ENCODE measurements around the gene LARGE1.

Gene LARGE1

DNA sequence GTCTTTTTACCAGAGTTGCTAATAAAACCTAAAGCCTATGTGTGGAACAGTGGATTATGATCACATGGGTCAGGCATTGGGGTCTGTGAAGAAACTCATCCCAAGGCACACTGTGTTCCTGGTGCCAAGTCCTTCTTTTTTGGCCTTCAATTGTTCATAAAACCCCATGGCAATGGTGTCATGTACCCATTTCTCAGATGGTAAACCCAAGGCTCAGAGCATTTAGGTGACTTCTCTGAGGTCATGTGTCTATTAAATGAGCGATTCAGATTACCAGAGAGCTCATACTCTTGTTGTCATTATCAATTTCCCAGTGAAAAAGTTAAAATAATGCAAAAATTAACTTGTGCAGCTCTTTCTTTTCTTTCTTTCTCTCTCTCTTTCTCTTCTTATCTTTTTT lies 589.3 kb downstream of the LARGE1 start:
- H3K27ac ChIP-seq (ENCODE audit: low read length): no peak overlapping the region
- DNase-seq (no peak), ATAC-seq (ENCODE audit: insufficient read depth, low read depth) (no peak)
- TF ChIP-seq EZH2 (IDR thresholded peaks at IDR 0.05; ENCODE audit: borderline replicate concordance, low read depth, low read length, severe bottlenecking): no peak
- TF ChIP-seq CTCF (IDR thresholded peaks at IDR 0.05; ENCODE audit: borderline replicate concordance, extremely low read depth, low read length, poor library complexity, severe bottlenecking): no peak
- H3K9me3 ChIP-seq (ENCODE audit: insufficient read depth, low read length, severe bottlenecking): no peaks in the 10 kb centered on the region
- H3K4me1 ChIP-seq (ENCODE audit: insufficient read depth, low read length): no peaks in the 10 kb centered on the region
- no peak overlapping the region for H3K4me2 ChIP-seq (ENCODE audit: insufficient read depth, low read length)
- no peak overlapping the region for H3K9ac ChIP-seq (ENCODE audit: low read depth, low read length)
- no peaks in the 10 kb centered on the region for H3K27me3 ChIP-seq (ENCODE audit: insufficient read depth, low read length, poor library complexity)
- H3K4me3 ChIP-seq (ENCODE audit: low read depth in 1 of 2, low read length in 2 of 2): no peak overlapping the region
- H4K20me1 ChIP-seq (ENCODE audit: insufficient read depth, low read length): no peaks in the 10 kb centered on the region
- H2AFZ ChIP-seq (ENCODE audit: low read depth, low read length): no peak overlapping the region
- no peaks in the 10 kb centered on the region for H3K36me3 ChIP-seq (ENCODE audit: insufficient read depth, low read length)
- H3K79me2 ChIP-seq (ENCODE audit: insufficient read depth, low read length): no peaks in the 10 kb centered on the region

DNA sequence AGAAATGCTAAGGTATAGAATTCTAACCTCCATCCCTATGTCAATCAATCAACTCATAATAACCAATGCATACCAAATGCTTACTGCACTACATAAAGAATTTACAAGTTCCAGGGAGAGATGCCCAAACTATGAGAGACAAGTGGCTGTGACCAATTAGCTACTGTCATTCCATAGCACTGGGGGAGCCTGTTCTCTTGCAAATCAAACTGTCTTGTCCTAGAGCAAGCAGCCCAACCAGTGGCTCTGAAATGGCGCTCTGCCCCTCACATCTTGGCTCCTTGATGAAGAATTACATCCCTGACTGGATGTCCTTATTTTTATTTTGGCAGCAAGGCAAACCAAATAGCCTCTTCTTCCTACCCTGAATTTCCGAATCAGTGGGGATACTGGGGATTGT lies 589.7 kb downstream of the LARGE1 start:
- no peaks in the 10 kb centered on the region for H3K79me2 ChIP-seq (ENCODE audit: insufficient read depth, low read length)
- no peak overlapping the region for H3K4me2 ChIP-seq (ENCODE audit: insufficient read depth, low read length)
- DNase-seq (no peak), ATAC-seq (ENCODE audit: insufficient read depth, low read depth) (no peak)
- H3K36me3 ChIP-seq (ENCODE audit: insufficient read depth, low read length): no peaks in the 10 kb centered on the region
- no peaks in the 10 kb centered on the region for H4K20me1 ChIP-seq (ENCODE audit: insufficient read depth, low read length)
- no peaks in the 10 kb centered on the region for H3K27me3 ChIP-seq (ENCODE audit: insufficient read depth, low read length, poor library complexity)
- TF ChIP-seq CTCF (IDR thresholded peaks at IDR 0.05; ENCODE audit: borderline replicate concordance, extremely low read depth, low read length, poor library complexity, severe bottlenecking): no peak
- no peak for TF ChIP-seq EZH2 (IDR thresholded peaks at IDR 0.05; ENCODE audit: borderline replicate concordance, low read depth, low read length, severe bottlenecking)
- H2AFZ ChIP-seq (ENCODE audit: low read depth, low read length): no peak overlapping the region
- no peaks in the 10 kb centered on the region for H3K4me1 ChIP-seq (ENCODE audit: insufficient read depth, low read length)
- no peaks in the 10 kb centered on the region for H3K9me3 ChIP-seq (ENCODE audit: insufficient read depth, low read length, severe bottlenecking)
- no peak overlapping the region for H3K27ac ChIP-seq (ENCODE audit: low read length)
- no peak overlapping the region for H3K9ac ChIP-seq (ENCODE audit: low read depth, low read length)
- H3K4me3 ChIP-seq (ENCODE audit: low read depth in 1 of 2, low read length in 2 of 2): no peak overlapping the region

DNA sequence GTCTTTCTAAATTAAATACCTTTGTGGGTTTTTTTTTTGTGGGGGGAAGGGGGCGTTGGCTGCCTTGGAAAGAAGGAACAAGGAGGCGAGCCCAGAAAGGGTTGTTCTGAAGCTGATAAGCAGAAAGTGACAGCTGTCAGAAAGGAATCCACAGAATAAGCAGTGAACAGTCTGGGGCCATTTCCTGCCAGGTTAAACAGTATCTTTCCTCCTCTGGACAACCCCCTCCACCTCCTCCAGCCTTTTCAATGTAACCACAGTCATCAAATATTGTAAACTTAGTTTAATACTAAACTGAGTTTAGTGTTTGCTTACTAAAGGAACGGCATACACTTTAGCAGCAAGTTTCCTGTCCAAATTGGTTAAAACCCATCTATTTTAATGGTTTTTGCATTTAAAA lies 590.9 kb downstream of the LARGE1 start:
- Histone ChIP-seq H3K4me3 (ENCODE audit: low read depth in 1 of 2, low read length in 2 of 2) (no peak overlapping the region), H3K27ac (ENCODE audit: low read length) (no peak overlapping the region), H3K36me3 (ENCODE audit: insufficient read depth, low read length) (no peaks in the 10 kb centered on the region), H4K20me1 (ENCODE audit: insufficient read depth, low read length) (no peaks in the 10 kb centered on the region), H3K4me2 (ENCODE audit: insufficient read depth, low read length) (no peak overlapping the region), H2AFZ (ENCODE audit: low read depth, low read length) (no peak overlapping the region), H3K79me2 (ENCODE audit: insufficient read depth, low read length) (no peaks in the 10 kb centered on the region), H3K9me3 (ENCODE audit: insufficient read depth, low read length, severe bottlenecking) (no peaks in the 10 kb centered on the region), H3K27me3 (ENCODE audit: insufficient read depth, low read length, poor library complexity) (no peaks in the 10 kb centered on the region), H3K4me1 (ENCODE audit: insufficient read depth, low read length) (no peaks in the 10 kb centered on the region), H3K9ac (ENCODE audit: low read depth, low read length) (no peak overlapping the region)
- TF ChIP-seq CTCF (IDR thresholded peaks at IDR 0.05; ENCODE audit: borderline replicate concordance, extremely low read depth, low read length, poor library complexity, severe bottlenecking): no peak
- ATAC-seq (ENCODE audit: insufficient read depth, low read depth) (no peak), DNase-seq (no peak)

DNA sequence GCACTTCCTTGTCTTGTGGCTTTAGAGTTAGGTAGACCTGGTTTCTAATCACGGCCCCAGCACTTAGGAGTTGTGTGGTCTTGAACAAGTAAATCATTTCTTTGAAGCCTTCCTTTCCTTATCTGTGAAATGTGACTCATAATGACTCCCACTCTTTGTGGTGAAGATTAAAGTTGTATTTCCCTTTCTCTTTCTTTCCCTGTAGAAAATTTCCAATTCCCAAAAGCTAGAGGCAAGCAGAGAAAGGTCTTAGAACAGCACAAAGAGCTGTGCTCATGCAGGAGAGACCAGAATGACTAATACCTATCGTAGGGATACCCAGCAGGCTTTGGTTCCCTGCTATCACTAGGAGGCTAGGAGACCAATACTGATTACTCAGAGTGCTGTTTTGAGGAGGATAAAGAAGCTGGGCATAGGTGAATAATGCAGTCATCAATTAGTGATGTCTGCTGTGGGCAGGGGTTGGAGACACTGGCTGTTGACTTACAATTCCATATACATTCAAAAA lies 591.4 kb downstream of the LARGE1 start:
- no peak for DNase-seq
- H3K79me2 ChIP-seq (ENCODE audit: insufficient read depth, low read length): no peaks in the 10 kb centered on the region
- ATAC-seq (ENCODE audit: insufficient read depth, low read depth): no peak
- H2AFZ ChIP-seq (ENCODE audit: low read depth, low read length): no peak overlapping the region
- H3K36me3 ChIP-seq (ENCODE audit: insufficient read depth, low read length): no peaks in the 10 kb centered on the region
- H3K9ac ChIP-seq (ENCODE audit: low read depth, low read length): no peak overlapping the region
- TF ChIP-seq EZH2 (IDR thresholded peaks at IDR 0.05; ENCODE audit: borderline replicate concordance, low read depth, low read length, severe bottlenecking): no peak
- no peak for TF ChIP-seq CTCF (IDR thresholded peaks at IDR 0.05; ENCODE audit: borderline replicate concordance, extremely low read depth, low read length, poor library complexity, severe bottlenecking)
- H3K9me3 ChIP-seq (ENCODE audit: insufficient read depth, low read length, severe bottlenecking): no peaks in the 10 kb centered on the region
- H4K20me1 ChIP-seq (ENCODE audit: insufficient read depth, low read length): no peaks in the 10 kb centered on the region
- H3K4me1 ChIP-seq (ENCODE audit: insufficient read depth, low read length): no peaks in the 10 kb centered on the region
- no peaks in the 10 kb centered on the region for H3K27me3 ChIP-seq (ENCODE audit: insufficient read depth, low read length, poor library complexity)
- no peak overlapping the region for H3K4me2 ChIP-seq (ENCODE audit: insufficient read depth, low read length)
- H3K4me3 ChIP-seq (ENCODE audit: low read depth in 1 of 2, low read length in 2 of 2): no peak overlapping the region
- H3K27ac ChIP-seq (ENCODE audit: low read length): no peak overlapping the region

Measured in DND-41 (cell line).